Caco-2 (cell line): ENCODE measurements around the gene PDRG1. TPM values are rescaled to one million over a fixed set of nuclear protein-coding genes. Genes with fewer than 3 reads are reported as not detected.
"Not testable (repeated sequence)": the region's sequence is repeated elsewhere in the genome, so short reads cannot be mapped to it uniquely, and the experiment has no call there.

Source experiments
- BruUV-seq: library from RNA; stranded (reverse); fragments of 400-500 nt; replicated peaks from 2 replicates; lab custom pipeline; 2021; lab: Mats Ljungman, UMichigan
- CTCF ChIA-PET: fragments of 300-600 bp; sonication (Branson Sonifier 250); formaldehyde crosslinking; loops from one replicate; lab custom pipeline; 2022; ENCODE audit warnings: antibody characterized with exemption; lab: Charles Lee
- POLR2A ChIA-PET: fragments of 300-600 bp; sonication (Branson Sonifier 250); formaldehyde crosslinking; loops from one replicate; lab custom pipeline; 2022; ENCODE audit warnings: antibody characterized with exemption; lab: Charles Lee
- DNase-seq, 2 experiments: peaks; one replicate each; pipeline versions ENCODE4 v3.0.0 to v3.0.0-alpha.2; 2020 to 2022
- H3K27me3 ChIP-seq: replicated peaks from 2 replicates; pipeline ENCODE4 v1.6.0; 2011; ENCODE audit warnings: low read length; ENCODE audit not compliant: control insufficient read depth, insufficient read depth
- H3K36me3 ChIP-seq: 2 replicates; pipeline ENCODE4 v1.5.1; 2011; ENCODE audit warnings: low read length; ENCODE audit not compliant: control insufficient read depth, insufficient read depth
- H3K4me1 ChIP-seq: fragments of 250-450 bp; sonication (Bioruptor Pico); 2 replicates; pipeline ENCODE4 v1.5.1; 2020; ENCODE audit warnings: mild to moderate bottlenecking
- H3K4me3 ChIP-seq: 2 replicates; pipeline ENCODE4 v1.5.1; 2011; ENCODE audit warnings: low read depth, mild to moderate bottlenecking, control low read depth, low read length
- H3K9me3 ChIP-seq: fragments of 250-450 bp; sonication (Bioruptor Pico); 2 replicates; pipeline ENCODE4 v1.5.1; 2020; ENCODE audit warnings: mild to moderate bottlenecking, moderate library complexity
- H3K27ac Mint-ChIP-seq: one replicate; pipeline ENCODE4 v1.8.0; 2022; ENCODE audit warnings: mixed read lengths; ENCODE audit not compliant: unreplicated experiment
- H3K27me3 Mint-ChIP-seq: one replicate; pipeline ENCODE4 v1.8.0; 2022; ENCODE audit warnings: mixed read lengths; ENCODE audit not compliant: insufficient read depth, unreplicated experiment
- H3K36me3 Mint-ChIP-seq: one replicate; pipeline ENCODE4 v1.8.0; 2022; ENCODE audit warnings: mild to moderate bottlenecking, mixed read lengths; ENCODE audit not compliant: insufficient read depth, unreplicated experiment
- H3K4me1 Mint-ChIP-seq: one replicate; pipeline ENCODE4 v1.8.0; 2022; ENCODE audit warnings: low read depth, mixed read lengths; ENCODE audit not compliant: unreplicated experiment
- H3K4me3 Mint-ChIP-seq: one replicate; pipeline ENCODE4 v1.8.0; 2022; ENCODE audit warnings: mild to moderate bottlenecking, moderate library complexity, mixed read lengths; ENCODE audit not compliant: unreplicated experiment
- H3K9me3 Mint-ChIP-seq: one replicate; pipeline ENCODE4 v1.8.0; 2022; ENCODE audit warnings: mixed read lengths; ENCODE audit not compliant: unreplicated experiment
- CTCF ChIP-seq, 2 experiments: fragments of 200-600 bp in 1 of 2; IDR thresholded peaks; 1 replicate in 1 of 2; 2 replicates in 1 of 2; pipeline versions ENCODE4 v1.5.1 to v1.8.0; 2011 to 2022; ENCODE audit warnings: antibody characterized with exemption in 1 of 2, control low read depth in 1 of 2, inconsistent platforms in 1 of 2, low read depth in 1 of 2, low read length in 1 of 2, mild to moderate bottlenecking in 1 of 2, moderate library complexity in 1 of 2; ENCODE audit not compliant: insufficient read depth in 1 of 2, severe bottlenecking in 1 of 2, unreplicated experiment in 1 of 2
- intact Hi-C: fragments of 100-400 bp; cut with micrococcal nuclease; formaldehyde crosslinking; loops from one replicate; pipeline ENCODE4 v1.10.0; 2022; ENCODE audit not compliant: unreplicated experiment
- total RNA-seq: library from RNA; stranded (reverse); gene quantifications from 2 replicates; pipeline ENCODE4 v1.2.3, GENCODE V29; 2022

The PDRG1 gene
- total RNA-seq, 1 experiment from 2014 or later = 56.8 TPM

DNA sequence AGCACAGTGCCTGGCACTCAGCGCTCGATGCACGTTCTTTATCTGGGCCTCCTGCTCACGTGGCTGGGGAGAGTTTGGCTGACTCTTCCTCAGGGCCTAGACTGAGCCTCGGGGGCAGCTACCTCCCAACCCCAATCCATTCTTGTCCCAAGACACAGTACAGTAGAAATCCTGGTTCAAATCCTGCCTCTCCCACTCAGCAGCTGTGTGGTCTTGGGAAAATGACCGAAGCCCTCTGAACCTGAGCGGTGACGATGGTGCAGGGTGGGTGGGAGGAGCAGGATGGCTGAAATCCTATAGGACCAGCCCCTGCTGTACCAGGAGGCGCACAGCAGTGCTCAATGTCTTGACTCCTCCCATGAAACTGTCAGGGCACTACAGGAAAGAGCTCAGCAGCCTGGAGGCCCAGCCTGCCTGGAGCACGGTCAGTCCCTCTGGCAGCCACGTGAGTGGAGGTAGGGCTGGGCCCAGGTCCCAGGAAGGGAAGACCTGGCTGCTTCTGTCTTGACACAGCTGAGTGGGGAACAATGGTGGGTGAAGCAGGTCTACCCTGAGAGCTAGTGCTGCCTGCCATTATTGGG lies 31.5 kb downstream of the PDRG1 start:
- peak in 1 of 2 experiments; percentile 49 for DNase-seq
- H3K36me3 ChIP-seq = no peaks in the 10 kb centered on the region
- H3K27me3 ChIP-seq = peaks cover 3% of the 10 kb centered on the region; the same call in 1 of the 2 replicates
- no TSS peak for BruUV-seq
- CTCF ChIA-PET = interaction anchor here (0.8 to 1.7 kb wide), 4 partner anchors 32 to 97 kb away, joined by 3 to 5 read pairs (median 5); partner anchors contain the start of gene PDRG1
- no peaks in the 10 kb centered on the region for H3K9me3 ChIP-seq
- intact Hi-C loops = no loop called here
- H3K9me3 Mint-ChIP-seq = no peaks in the 10 kb centered on the region
- POLR2A ChIA-PET = no interaction called here
- TF ChIP-seq CTCF (IDR thresholded peaks at IDR 0.05; ENCODE audit: insufficient read depth in 1 of 2, low read depth in 1 of 2, low read length in 1 of 2, severe bottlenecking in 1 of 2, unreplicated experiment in 1 of 2) = no peak
- no peak overlapping the region for H3K4me3 ChIP-seq
- no peaks in the 10 kb centered on the region for H3K36me3 Mint-ChIP-seq
- H3K4me1 ChIP-seq = peaks cover 5% of the 10 kb centered on the region; the same call in 1 of the 2 replicates
- H3K4me3 Mint-ChIP-seq = no peak overlapping the region
- no peak overlapping the region for H3K27ac Mint-ChIP-seq
- H3K4me1 Mint-ChIP-seq = peaks cover 11% of the 10 kb centered on the region
- H3K27me3 Mint-ChIP-seq = peaks cover 19% of the 10 kb centered on the region

DNA sequence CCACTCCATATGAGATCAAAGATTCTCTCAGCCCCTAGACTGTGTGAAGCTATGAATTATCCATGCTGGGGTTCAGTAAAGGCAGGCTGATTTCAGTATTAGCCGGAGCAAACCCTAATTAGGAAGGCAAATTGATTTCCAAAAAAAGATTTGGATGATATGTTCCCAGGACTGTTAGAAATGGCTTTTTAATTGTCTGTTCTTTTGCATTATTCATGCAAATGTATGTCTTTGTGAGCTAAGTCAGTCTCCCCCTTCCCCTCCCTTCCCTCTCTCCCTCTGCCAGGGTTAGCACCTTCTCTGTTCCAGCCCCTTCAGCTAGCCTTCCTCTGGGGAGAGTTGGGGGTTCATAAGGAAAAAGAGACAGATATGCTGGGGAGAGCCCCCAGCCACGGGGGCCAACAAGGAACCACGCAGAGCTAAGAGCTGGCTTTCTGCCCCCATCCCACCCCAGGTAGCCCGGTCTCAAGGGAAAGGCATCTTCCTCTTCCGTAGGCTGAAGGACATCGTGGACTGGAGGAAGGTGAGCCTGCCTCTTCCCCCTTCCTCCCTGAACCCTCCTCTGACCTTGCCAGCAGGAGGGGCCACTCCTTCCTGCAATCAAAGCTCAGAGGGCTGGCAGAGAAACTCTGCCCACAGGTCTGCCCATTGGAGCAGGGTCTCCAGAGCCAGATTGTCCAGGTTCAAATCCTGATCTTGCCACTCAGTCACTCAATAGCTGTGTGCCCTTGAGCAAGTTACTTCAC lies 32.3 kb downstream of the PDRG1 start:
- no peak for TF ChIP-seq CTCF (IDR thresholded peaks at IDR 0.05; ENCODE audit: insufficient read depth in 1 of 2, low read depth in 1 of 2, low read length in 1 of 2, severe bottlenecking in 1 of 2, unreplicated experiment in 1 of 2)
- no peak overlapping the region for H3K27ac Mint-ChIP-seq
- DNase-seq = peak in 1 of 2 experiments; percentile 31
- peaks cover 19% of the 10 kb centered on the region for H3K27me3 Mint-ChIP-seq
- CTCF ChIA-PET = interaction anchor here (1.7 kb wide), 1 partner anchor 67 kb away, joined by 5 read pairs; no protein-coding TSS in a partner anchor
- POLR2A ChIA-PET = no interaction called here
- Histone ChIP-seq H3K4me1 (peaks cover 5% of the 10 kb centered on the region; the same call in 1 of the 2 replicates), H3K4me3 (no peak overlapping the region), H3K9me3 (no peaks in the 10 kb centered on the region), H3K36me3 (no peaks in the 10 kb centered on the region), H3K27me3 (0 out of 2 replicates have a peak, but pooled peaks cover 3% of the 10 kb centered on the region)
- no peaks in the 10 kb centered on the region for H3K9me3 Mint-ChIP-seq
- no peak overlapping the region for H3K4me3 Mint-ChIP-seq
- intact Hi-C loops = no loop called here
- BruUV-seq = no TSS peak
- H3K36me3 Mint-ChIP-seq = no peaks in the 10 kb centered on the region
- H3K4me1 Mint-ChIP-seq = peaks cover 11% of the 10 kb centered on the region

DNA sequence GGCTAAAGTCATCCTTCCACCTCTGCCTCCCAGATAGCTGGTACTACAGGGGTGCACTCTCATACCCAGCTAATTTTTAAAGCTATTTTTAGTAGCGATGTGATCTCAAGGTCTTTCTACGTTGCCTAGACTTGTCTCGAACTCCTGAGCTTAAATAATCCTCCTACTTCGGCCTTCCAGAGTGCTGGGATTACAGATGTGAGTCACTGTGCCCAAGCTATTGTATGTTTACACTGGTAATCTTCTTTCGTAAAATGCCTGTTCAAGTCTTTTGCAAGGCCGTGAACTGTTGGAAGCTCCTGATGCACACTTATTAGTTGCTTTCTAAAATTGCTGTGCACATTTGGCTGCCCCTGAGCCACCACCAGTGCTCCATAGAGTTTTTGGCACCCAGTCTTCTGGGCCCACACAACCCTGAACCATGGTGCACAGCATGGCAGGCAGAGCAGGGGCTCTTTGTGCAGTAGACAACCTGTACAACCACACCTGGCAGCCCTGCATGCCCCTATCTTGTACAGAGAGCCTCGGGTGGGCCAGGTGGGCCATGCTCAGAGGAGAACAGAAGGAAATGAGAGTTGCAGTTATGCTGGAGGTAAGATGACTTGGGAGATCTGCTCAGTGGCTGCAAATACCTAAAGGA lies 33.3 kb downstream of the PDRG1 start:
- H3K4me1 Mint-ChIP-seq = peaks cover 16% of the 10 kb centered on the region
- no peak overlapping the region for H3K27ac Mint-ChIP-seq
- ChIA-PET POLR2A (no interaction called here), CTCF (interaction anchor here (1.2 to 1.7 kb wide), 2 partner anchors 33 to 66 kb away, joined by 3 to 5 read pairs; partner anchors contain the start of gene PDRG1)
- no peaks in the 10 kb centered on the region for H3K36me3 ChIP-seq
- no peak for TF ChIP-seq CTCF (IDR thresholded peaks at IDR 0.05; ENCODE audit: insufficient read depth in 1 of 2, low read depth in 1 of 2, low read length in 1 of 2, severe bottlenecking in 1 of 2, unreplicated experiment in 1 of 2)
- no peaks in the 10 kb centered on the region for H3K9me3 Mint-ChIP-seq
- no peak overlapping the region for H3K4me3 ChIP-seq
- H3K9me3 ChIP-seq = no peaks in the 10 kb centered on the region
- no TSS peak for BruUV-seq
- peaks cover 12% of the 10 kb centered on the region for H3K27me3 Mint-ChIP-seq
- H3K27me3 ChIP-seq = no peaks in the 10 kb centered on the region
- no peaks in the 10 kb centered on the region for H3K36me3 Mint-ChIP-seq
- intact Hi-C loops = no loop called here
- H3K4me3 Mint-ChIP-seq = no peak overlapping the region
- DNase-seq = peak in 1 of 2 experiments; percentile 25
- H3K4me1 ChIP-seq = peaks cover 5% of the 10 kb centered on the region; the same call in 1 of the 2 replicates

DNA sequence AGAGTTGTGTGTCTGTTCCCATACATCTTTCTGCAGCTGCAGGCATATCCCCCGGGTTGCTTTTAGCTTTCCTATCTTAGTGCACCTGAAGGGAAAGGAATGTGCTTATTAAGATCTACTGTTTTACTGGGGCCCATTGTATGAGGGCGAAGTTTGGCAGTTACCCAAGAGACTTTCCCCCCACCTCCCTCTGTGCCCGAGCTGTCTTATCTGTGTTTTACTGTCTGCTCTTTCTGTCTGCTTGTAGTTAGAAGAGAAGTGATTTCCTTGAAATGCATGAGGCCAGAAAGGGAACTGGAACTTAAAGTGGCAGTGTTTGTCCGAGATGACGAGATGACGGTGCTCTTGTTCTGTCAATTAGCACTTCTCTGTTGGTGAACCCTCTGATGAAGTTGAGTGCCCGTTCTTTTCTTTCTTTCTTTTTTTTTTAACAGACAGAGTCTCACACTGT lies 33.9 kb downstream of the PDRG1 start:
- H3K36me3 ChIP-seq, H3K4me3 Mint-ChIP-seq, H3K9me3 ChIP-seq, BruUV-seq, H3K27me3 ChIP-seq, H3K4me3 ChIP-seq, intact Hi-C loops, H3K27ac Mint-ChIP-seq, H3K9me3 Mint-ChIP-seq, H3K4me1 ChIP-seq, POLR2A ChIA-PET, H3K27me3 Mint-ChIP-seq, H3K36me3 Mint-ChIP-seq: not testable (repeated sequence)
- DNase-seq = peak in 1 of 2 experiments; percentile 25
- CTCF ChIA-PET = interaction anchor here (1.2 kb wide), 1 partner anchor 34 kb away, joined by 3 read pairs; the partner anchor contains the start of gene PDRG1
- H3K4me1 Mint-ChIP-seq = peaks cover 18% of the 10 kb centered on the region
